GM18520 (cell line): ENCODE data around the gene KDM5A.
"Not testable (repeated sequence)": the region's sequence is repeated elsewhere in the genome, so short reads cannot be mapped to it uniquely, and the experiment has no call there.

Experiments
- ATAC-seq: cut with Tn5 transposase; IDR thresholded peaks from one replicate; pipeline ENCODE4 v1.9.1; 2021; ENCODE audit not compliant: unreplicated experiment

KDM5A gene

DNA sequence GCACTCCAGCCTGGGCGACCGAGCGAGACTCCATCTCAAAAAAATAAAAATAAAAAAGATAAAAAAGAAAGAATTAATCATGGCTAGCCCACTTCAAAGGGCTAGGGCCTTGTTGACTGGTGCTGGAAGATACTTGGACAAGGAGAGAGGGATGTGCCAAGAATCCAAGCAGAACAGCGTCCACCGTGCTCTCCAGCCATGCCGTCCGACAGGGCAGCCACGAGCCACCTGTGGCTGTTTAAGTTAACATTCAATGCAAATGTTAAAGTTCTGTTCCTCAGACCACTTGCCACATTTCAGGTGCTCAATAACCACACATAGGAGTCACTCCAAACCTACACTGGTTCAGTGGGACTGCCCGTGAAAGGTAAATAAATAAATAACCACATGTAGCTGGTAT is 147.9 kb downstream of the KDM5A start:
- ATAC-seq, result no peak

- no peak for ATAC-seq
Observed at GRCh38 chr12:240566-240965, 148.6 kb downstream of the KDM5A start.

- no peak for ATAC-seq
Observed at GRCh38 chr12:238736-239398, 150.3 kb downstream of the KDM5A start.

DNA sequence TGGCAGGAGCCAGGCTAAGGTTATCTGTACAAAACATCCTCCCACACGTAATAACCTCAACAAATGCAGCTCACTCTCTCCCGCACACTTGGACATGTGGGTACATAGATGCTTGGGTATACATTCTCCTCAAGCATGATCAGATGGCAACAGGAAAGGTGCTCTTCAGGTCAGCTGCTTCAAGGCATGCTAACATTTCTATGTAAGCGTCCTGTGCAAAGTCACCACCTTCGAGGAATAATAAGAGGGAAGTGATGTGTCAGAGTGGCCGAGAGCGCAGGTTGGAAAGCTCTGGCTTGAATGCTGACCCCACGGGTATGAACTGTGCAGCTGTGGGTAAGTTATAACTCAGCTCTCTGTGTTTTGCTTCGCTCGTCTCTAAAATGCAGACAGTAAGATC is 151.0 kb downstream of the KDM5A start:
- ATAC-seq, result no peak

DNA sequence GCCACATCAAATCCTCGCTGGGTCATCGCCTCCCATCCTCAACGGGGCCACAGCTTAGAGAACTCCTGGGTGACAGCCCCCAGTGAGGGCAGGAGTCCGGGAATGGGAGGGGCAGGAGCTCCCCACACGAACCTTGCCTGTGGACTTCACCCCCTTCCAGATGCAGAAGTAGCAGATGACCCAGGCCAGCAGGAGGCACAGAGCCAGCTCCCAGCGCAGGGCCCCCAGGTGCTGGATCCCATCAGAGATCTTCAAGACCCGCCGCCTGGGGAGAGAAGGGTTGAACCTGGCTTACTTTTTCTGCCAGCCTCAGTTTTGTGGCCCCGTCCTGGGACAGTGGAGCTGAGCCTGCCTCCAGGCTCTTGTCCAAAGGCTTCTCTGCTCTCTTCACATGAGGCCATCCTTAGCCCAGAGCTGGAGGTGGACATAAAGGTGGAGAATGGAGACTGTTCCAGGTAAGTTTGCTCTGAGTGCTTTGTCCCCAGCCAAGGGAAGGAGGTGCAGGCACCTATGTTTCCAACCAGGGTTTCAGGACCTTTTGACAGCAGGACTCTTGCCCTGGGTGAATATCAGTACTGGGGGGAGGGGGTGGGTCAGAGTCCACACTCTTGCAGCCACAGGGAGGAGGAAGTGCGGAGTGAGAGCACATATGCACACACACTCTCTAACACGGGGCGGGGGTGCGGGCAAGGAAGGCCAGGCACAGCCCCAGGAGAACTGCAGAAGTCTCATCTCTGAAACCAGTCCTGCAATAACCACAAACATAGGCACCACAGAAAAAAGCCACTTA is 151.9 kb downstream of the KDM5A start:
- ATAC-seq, result no peak

DNA sequence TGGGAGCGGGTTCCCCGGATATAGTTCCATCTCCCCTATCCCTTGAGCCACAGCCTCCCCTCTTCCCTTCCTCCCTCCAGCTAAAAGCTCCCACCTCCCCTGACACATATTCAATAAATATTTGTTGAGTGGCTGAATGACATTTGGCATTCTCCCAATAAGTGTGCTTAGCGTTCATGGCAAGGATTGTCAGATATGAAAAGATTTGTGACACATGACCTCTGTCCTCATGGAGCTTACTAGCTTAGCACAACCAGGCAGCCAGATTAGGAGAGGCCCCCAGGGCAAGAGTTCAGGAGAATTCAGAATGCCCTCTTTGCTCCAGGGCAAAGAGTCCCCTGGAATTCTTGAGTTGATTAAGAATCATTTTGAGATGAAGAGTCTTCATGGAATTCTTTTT is 152.7 kb downstream of the KDM5A start:
- no peak for ATAC-seq

GRCh38 chr12:235967-236366 is 153.2 kb downstream of the KDM5A start:
- not testable (repeated sequence) for ATAC-seq

- no peak for ATAC-seq
Observed at GRCh38 chr12:234891-235415, 154.2 kb downstream of the KDM5A start.

DNA sequence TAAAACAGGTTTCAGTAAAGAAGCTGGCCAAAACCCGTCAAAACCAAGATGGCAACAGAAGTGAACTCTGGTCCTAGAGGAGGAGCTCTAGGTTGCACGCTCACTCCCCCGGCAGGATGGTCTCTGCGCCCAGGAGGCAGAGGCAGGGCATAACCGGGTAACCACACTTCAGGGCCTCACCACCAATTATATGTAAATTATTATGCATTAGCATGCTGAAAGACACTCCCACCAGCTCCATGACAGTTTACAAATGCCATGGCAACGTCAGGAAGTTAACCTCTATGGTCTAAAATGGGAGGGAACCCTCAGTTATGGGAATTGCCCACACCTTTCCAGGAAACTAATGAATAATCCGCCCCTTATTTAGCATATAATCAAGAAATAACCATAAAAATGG is 155.1 kb downstream of the KDM5A start:
- no peak for ATAC-seq

GRCh38 chr12:233615-233968 is 155.5 kb downstream of the KDM5A start:
- no peak for ATAC-seq

DNA sequence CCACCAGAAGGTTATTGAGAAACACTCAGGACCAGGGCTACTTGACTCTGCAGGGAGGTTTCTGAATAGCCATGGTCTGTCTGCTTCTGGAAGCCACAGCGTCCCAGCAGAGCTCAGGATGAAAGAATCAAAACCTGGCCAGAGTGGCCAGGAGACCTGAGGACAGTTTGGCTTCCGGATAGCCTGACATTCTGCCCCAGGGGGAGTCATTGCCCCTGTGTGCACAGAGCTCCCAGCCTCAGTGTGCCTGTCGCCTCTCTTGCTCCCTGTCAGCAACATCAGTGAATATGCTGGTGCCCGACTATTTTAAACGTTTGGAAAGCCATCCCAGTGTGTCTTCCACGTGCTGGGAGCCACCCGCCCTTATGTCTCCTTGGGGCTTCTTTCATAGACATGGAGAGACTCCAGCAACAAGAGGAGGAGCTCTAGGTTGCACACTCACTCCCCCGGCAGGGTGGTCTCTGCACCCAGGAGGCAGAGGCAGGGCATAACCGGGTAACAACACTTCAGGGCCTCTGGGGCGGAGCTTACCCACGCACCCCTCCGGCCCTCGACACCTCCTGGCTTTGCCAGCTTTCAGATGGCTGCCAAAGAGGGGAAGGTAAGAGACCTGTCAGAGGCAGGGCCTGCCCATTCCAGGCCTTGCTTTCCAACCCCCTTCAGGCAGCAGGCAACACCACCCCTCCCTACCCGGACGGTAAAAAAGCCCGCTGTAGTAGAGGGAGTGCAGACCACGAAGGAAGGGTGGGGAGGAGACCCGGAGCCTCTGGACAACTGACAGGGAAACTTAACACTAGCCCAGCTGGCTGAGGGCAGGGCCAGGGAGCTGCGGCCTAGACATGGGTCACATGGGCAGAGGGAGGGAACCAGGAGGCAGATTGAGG is 156.1 kb downstream of the KDM5A start:
- no peak for ATAC-seq

- no peak for ATAC-seq
Observed at GRCh38 chr12:230925-231671, 158.0 kb downstream of the KDM5A start.
